GM18873 (cell line): ENCODE data around the gene SARDH.
"Not testable (repeated sequence)": the region's sequence is repeated elsewhere in the genome, so short reads cannot be mapped to it uniquely, and the experiment has no call there.

Experiments
- ATAC-seq: cut with Tn5 transposase; IDR thresholded peaks from one replicate; pipeline ENCODE4 v1.9.1; 2021; ENCODE audit warnings: mild to moderate bottlenecking, moderate library complexity, moderate number of reproducible peaks; ENCODE audit not compliant: unreplicated experiment, low FRiP score

Gene SARDH

DNA sequence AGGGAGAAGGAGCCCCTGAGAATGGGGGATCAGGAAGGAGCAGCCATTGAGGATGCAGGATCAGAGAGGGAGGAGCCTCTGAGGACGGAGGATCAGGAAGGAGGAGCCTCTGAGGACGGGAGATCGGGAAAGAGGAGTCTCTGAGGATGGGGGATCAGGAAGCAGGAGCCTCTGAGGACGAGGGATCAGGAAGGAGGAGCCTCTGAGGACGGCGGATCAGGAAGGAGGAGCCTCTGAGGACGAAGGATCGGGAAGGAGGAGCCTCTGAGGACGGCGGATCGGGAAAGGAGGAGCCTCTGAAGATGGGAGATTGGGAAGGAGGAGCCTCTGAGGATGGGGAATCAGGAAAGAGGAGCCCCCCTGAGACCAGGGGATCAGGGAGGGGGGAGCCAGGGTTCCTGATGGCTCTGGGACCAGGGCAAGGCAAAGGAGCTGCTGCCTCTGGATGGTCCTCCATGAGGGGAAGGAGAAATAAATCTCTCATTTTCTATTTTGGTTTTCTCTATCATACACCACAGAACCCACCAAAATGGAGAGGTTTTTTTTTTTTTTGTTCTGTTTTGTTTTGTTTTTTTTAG, 22.6 kb upstream of the SARDH start:
- ATAC-seq = no peak

DNA sequence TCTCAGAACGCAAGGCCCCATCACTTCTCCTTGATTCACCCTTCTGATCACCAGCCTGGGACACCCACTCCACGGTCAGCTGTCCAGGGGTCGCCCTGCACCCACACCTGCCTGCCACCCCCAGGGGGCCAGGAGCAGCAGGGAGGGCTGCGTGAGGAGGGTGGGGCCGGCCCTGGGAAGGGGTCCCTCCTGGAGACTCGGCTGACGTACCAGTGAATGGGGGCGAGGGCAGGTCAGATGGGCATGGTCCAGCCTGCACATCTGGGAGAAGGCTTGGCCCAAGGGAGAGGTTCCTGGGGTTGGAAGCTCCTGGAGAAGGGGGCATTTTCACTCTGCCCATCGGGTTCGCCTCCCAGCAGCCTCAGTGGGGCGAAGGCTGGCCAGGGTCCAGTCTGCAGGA, 21.8 kb upstream of the SARDH start:
- no peak for ATAC-seq

GRCh38 chr9:133759146-133759900, 21.2 kb upstream of the SARDH start:
- no peak for ATAC-seq

DNA sequence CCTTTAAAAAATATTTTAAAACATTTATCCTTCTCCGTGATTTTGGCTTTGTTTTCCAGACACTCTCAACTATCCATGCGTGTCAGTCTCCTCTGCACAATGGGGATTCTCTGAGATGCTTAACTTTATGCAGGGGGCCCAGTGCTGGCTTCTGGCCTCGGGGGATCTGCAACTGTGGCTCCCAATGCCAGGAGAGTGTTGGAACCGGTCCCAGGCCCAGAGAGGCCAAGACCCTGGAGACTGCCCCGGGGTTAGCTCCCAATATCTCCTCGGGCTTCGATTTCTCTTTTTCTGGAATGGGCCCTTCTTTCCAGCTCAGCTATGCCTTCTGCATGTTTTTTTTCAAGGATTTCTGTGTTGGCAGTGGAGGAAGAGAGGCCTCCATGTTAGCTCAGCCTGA, 20.1 kb upstream of the SARDH start:
- ATAC-seq = no peak

- ATAC-seq = no peak
These were observed 16.6 kb upstream of the SARDH start for GRCh38 chr9:133754688-133755227.

DNA sequence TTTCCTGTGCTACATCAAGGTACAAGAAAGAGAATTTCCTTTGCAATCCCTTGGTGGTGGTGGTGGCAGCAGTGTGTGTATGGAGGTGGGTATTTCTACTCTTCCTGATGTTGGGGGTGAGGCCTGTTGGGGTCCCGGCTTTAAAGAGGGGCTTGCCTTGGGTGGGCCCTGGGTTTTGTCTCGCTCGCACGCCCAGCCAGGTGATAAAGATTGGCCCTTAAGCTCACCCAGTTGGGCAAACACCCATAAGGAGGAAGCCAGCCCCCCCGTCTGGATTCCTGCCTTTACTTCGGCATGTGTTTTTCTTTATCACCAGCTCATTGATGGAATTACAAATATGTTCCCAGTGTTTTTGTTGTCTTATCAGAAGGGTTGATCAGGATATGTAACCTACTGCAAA, 16.0 kb upstream of the SARDH start:
- no peak for ATAC-seq

DNA sequence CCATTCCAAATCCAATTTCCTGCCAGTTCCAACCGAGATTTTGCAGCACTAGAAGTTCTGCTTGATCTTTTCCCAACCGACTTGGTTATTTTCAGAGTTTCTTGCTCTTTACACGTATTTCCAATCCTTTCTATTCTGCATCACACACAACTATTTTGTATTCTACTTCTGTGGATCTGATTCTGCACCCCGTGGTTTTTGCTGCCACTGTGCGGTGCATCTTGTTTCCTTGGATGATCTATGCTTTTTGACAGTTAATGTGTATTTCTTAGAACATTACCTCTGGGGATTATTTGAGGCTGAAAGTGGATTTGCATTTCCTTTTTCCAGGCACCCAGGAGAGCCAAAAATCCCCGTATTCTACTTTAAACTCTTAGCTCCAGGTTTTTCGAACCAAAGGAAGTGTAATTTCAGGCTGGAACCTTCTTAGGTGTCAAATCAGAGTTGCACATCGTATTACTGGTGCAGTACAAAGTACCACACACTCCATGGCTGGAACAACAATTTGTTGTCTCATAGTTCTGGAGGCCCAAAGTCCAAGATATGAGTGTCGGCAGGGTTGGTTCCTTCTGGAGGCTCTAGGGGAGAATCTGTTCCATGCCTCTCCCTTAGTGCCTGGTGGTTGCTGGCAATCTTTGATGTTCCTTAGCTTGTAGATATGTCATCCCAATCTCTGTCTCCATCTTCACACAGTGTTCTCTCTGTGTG, 14.7 kb upstream of the SARDH start:
- no peak for ATAC-seq

DNA sequence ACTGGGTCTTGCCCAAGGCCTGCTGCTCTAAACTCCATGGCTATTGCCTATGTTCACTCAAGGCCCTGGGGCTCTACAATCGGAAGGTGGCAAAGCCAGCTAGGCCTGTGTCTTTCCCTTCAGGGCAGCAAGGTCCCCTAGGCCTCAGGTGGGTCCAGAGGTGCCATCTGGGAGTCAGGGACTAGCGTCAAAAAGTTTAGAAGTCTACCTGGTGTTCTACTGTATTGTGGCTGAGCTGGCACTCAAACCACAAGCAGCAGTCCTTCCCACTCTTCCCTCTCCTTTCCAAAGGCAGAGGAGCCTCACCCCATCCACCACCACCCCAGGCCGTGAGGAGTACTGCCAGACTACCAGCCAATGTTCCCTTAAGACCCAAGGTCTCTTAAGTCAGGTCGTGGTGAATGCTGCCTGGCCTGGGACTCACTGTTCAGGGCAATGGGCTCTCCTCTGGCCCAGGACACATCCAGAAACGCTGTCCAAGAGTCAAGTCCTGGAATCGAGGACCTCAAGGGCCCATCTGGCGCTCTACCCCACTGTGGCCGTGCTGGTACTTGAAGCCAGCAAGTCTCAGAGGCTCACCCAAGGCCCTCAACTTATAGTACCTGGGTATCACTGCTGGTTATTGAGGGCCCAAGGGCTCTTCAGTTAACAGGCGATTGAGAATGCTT, 13.0 kb upstream of the SARDH start:
- ATAC-seq = no peak

GRCh38 chr9:133747309-133747708, 9.2 kb upstream of the SARDH start:
- no peak for ATAC-seq

GRCh38 chr9:133744528-133744927, 6.4 kb upstream of the SARDH start:
- ATAC-seq = not testable (repeated sequence)

DNA sequence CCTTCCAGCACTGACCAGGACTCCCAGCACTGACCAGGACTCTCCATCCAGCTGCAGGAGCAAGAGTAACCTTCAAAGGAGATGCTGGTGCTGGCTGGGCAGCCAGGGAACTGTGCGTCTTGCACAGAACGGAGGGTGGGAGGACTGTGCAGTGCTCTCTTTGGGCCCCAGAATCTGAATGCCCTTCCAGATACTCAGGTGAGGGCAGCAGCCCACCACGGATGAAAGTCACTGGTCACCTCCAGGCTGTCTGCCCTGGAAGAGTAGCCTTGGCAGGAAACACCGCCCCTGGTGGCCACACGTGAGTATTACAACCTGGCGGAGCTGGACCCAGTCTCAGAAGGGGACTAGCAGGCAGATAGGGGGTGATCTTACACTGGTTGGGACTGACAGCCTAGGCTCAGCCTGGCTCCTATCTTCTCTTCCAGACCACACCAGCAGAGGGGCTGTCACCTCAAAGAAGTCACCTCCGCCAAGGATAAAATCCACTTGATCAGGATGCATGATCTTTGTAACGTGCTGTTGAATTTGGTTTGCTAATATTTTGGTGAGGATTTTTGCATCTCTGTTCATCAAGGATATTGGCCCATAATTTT, 4.8 kb upstream of the SARDH start:
- ATAC-seq = no peak

DNA sequence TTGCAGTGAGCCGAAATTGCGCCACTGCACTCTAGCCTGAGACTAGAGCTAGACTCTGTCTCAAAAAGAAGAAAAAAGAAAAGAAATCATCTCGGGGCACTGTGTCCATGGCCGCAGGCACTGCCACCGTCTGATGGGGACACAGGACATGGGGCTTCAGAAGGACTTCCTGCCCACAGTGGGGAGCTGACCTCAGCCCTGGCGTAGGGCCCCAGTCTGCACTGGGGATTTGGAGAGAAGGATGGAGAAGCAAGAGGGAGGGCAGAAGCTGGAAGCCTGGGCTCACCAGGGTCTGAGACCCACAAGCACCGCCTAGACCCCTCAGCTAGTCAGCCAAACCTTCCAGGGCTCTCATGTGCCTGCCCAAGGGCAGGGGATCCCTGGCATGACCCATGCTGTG, 4.1 kb upstream of the SARDH start:
- no peak for ATAC-seq

DNA sequence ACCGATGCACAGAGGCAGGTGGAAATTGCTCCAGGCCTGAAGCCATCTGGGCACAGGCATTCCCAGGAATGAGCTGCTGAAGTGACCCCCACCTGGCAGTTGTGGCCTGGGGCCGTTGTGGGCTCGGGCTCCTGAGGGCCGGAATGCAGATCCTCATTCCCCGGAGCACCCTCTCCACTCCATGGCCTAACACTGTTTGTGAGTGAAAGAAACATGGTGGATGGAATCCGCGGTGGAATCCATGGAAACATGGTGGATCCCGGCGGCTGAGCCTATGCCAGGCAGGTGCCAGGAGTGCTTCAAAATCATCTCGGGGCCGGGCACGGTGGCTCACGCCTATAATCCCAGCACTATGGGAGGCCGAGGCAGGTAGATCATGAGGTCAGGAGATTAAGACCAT, 3.6 kb upstream of the SARDH start:
- no peak for ATAC-seq

- ATAC-seq = no peak
These were observed 2.8 kb upstream of the SARDH start for GRCh38 chr9:133740911-133741310.

DNA sequence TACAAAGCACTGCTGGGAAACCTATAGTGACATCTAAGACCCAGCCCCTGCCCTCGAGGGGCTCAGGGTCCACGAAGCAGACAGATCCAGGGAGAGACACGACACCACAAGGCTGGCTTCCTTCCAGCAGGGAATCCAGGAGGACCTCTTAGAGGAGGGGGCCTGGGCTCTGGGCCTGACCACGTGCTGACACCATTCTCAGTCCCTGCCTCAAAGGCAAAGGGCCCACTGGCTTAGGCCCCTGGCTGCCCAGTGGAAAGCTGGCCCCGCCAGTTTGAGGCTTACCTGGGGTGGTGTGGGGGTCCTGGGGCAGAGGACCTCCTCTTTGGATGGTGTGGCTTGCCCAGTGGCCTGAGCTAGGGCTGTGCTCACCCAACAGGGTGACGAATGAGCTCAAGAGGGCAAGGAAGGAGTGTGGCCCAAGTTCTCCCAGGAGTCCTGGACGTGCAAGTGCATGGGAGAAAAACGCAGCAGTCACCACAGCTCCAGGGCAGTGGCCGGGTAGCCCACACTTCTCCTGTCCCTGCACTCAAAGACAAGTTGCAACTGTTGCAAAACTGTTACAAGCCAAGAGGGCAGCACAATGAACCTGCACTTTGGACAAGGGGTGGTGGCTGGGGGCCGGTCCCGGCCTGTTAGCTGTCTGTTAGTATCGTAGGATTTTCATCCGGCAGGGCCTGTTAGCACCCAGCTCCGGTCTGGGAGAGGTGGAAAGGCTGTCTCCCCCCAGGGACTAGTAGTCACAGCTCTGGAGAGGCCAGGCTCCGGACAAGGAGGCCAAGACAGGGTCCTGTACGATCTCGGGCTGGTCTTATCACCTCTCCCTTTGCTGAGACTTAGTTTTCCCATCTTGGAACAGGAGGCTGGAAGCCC, 1.5 kb upstream of the SARDH start:
- ATAC-seq = no peak

GRCh38 chr9:133738640-133739225, 581 bp upstream of the SARDH start:
- no peak for ATAC-seq

DNA sequence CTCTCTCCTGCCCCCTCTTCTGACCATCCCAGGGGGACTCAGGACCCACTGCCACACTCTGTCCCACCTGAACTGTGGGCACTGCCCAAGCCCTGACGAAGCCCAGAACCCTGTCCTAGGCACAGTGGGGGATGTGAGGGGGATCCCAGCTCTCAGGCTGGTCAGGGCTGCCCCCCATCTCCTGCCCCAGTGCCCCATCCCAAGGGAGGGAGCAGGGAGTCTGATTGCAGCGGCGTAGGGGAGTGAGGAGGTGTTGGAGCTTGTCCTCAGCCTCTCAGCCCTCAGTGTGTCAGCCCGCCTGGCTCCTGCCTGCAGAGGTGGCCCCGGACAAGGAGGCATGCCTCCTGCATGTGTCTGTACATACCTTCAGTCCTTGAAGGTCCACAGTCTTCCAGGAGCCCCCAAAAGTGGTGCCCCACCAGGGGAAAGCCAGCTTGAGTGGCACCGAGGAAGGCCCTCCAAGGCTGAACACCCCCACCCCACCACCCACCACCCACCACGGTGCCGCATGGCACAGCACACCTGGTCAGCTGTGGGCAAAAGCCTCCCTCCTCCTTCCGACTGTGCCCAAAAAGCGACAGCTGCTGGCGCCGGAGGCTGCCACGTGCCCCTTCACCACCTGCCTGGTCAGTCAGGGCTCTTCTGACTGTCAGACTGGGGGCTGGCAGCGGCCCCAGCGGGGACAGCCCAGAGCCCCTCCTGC, 930 bp downstream of the SARDH start:
- no peak for ATAC-seq

DNA sequence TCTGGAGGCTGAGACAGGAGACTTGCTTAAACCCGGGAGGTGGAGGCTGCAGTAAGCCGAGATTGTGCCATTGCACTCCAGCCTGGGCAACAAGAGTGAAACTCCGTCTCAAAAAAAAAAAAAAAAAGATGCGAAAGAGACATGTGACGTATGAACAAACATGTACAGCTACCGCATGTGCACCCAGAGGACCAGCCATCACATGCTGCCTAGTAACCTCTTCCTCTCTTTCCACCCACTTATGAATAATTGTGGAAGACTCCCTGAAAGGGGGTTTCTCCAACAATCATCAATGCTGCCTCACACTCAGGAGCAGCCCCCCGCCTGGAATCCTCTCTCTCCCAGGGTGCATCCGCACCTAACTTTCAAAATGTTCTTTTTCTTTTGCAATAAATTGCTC, 2.2 kb downstream of the SARDH start:
- no peak for ATAC-seq

DNA sequence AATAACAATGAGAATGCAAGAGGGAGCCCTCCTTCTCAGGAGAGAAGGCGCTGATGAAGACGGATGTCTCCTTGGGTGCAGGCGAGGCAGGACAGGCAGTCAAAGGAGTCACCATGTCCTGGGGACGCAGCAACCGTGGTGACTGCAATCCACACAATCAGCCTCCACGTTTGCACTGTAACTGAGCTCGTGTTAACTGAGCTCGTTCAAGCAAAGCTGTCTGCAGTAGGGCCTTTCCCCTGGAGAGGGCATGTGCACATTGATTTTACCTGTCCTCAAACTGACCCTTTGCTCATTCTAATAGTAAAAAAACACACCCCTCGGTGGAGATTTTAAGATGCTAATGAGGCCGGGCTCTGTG, 2.8 kb downstream of the SARDH start:
- no peak for ATAC-seq
